ENCODE results near the gene PDPK1.
"Not testable (repeated sequence)": the region's sequence is repeated elsewhere in the genome, so short reads cannot be mapped to it uniquely, and the experiment has no call there.

Gene PDPK1

GRCh38 chr16:2540912-2541311 is 3.1 kb downstream of the PDPK1 start:
- not testable (repeated sequence) for DNase-seq (ENCODE audit: low read depth in 2 of 2)

GRCh38 chr16:2541409-2541808 is 3.6 kb downstream of the PDPK1 start:
- DNase-seq (ENCODE audit: low read depth in 2 of 2), result not testable (repeated sequence)

GRCh38 chr16:2543771-2544170 is 6.0 kb downstream of the PDPK1 start:
- not testable (repeated sequence) for DNase-seq (ENCODE audit: low read depth in 2 of 2)

GRCh38 chr16:2550283-2550878 is 12.6 kb downstream of the PDPK1 start:
- not testable (repeated sequence) for DNase-seq (ENCODE audit: low read depth in 2 of 2)

GRCh38 chr16:2551420-2551889 is 13.6 kb downstream of the PDPK1 start:
- DNase-seq (ENCODE audit: low read depth in 2 of 2), result not testable (repeated sequence)

GRCh38 chr16:2554709-2555425 is 17.0 kb downstream of the PDPK1 start:
- not testable (repeated sequence) for DNase-seq (ENCODE audit: low read depth in 2 of 2)

GRCh38 chr16:2557150-2557549 is 19.3 kb downstream of the PDPK1 start:
- DNase-seq (ENCODE audit: low read depth in 2 of 2), result not testable (repeated sequence)

GRCh38 chr16:2560131-2560797 is 22.4 kb downstream of the PDPK1 start:
- DNase-seq (ENCODE audit: low read depth in 2 of 2), result not testable (repeated sequence)

- peak; percentile 38 to 53 for DNase-seq (ENCODE audit: low read depth in 2 of 2)
Observed at GRCh38 chr16:2560798-2561133, 22.9 kb downstream of the PDPK1 start.

- DNase-seq (ENCODE audit: low read depth in 2 of 2), result not testable (repeated sequence)
Observed at GRCh38 chr16:2567506-2567905, 29.7 kb downstream of the PDPK1 start.

- DNase-seq (ENCODE audit: low read depth in 2 of 2), result not testable (repeated sequence)
Observed at GRCh38 chr16:2568573-2568972, 30.8 kb downstream of the PDPK1 start.

GRCh38 chr16:2572704-2573103 is 34.9 kb downstream of the PDPK1 start:
- DNase-seq (ENCODE audit: low read depth in 2 of 2), result not testable (repeated sequence)

GRCh38 chr16:2575839-2576238 is 38.0 kb downstream of the PDPK1 start:
- DNase-seq (ENCODE audit: low read depth in 2 of 2), result not testable (repeated sequence)

- DNase-seq (ENCODE audit: low read depth in 2 of 2), result not testable (repeated sequence)
Observed at GRCh38 chr16:2577044-2577443, 39.2 kb downstream of the PDPK1 start.

GRCh38 chr16:2578905-2579304 is 41.1 kb downstream of the PDPK1 start:
- DNase-seq (ENCODE audit: low read depth in 2 of 2), result not testable (repeated sequence)

GRCh38 chr16:2580143-2580542 is 42.3 kb downstream of the PDPK1 start:
- not testable (repeated sequence) for DNase-seq (ENCODE audit: low read depth in 2 of 2)

- DNase-seq (ENCODE audit: low read depth in 2 of 2), result not testable (repeated sequence)
Observed at GRCh38 chr16:2580818-2581217, 43.0 kb downstream of the PDPK1 start.

GRCh38 chr16:2584729-2585650 is 47.2 kb downstream of the PDPK1 start:
- no peak for DNase-seq (ENCODE audit: low read depth in 2 of 2)

GRCh38 chr16:2585651-2586081 is 47.8 kb downstream of the PDPK1 start:
- DNase-seq (ENCODE audit: low read depth in 2 of 2), result no peak

- no peak for DNase-seq (ENCODE audit: low read depth in 2 of 2)
Observed at GRCh38 chr16:2586241-2586640, 48.4 kb downstream of the PDPK1 start.

- no peak for DNase-seq (ENCODE audit: low read depth in 2 of 2)
Observed at GRCh38 chr16:2586901-2587480, 49.2 kb downstream of the PDPK1 start.

All from stimulated activated CD4-positive, alpha-beta T cell treated with anti-CD3 and anti-CD28 coated beads, Interleukin-1b, Interleukin-23, amount 100 ng/mL, for 4 hours (primary cell).